ENCODE results near the gene MAP1B.

The MAP1B gene

DNA sequence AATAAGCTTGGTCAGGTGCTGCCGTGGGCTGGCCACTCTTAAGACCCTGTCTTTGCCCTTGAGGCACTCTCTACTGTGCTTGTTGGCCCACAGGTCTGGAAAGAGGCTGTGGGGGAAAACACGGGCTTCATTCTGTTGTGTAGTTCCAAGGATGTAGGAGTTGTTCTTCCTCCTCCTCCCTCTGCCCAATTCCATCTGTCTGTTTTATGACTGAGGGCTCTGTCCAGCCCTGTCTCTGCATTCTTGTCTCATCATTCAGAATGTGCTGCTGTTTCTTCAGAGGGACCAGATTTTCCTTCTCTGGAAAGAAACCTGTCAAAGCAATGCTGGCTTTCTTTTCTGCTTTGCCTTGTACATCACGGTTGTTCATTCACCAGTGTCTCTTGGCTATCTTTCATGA, 84.1 kb downstream of the MAP1B start:
- Histone ChIP-seq H3K79me1 (replicated peaks; ENCODE audit: low read length, poor library complexity, severe bottlenecking) (peaks cover 44% of the 10 kb centered on the region), H4K91ac (ENCODE audit: low read length) (no peak overlapping the region), H2AFZ (ENCODE audit: low read depth, low read length) (no peak overlapping the region), H2BK15ac (ENCODE audit: low read depth, poor library complexity, severe bottlenecking) (no peak overlapping the region), H3K4me3 (ENCODE audit: insufficient read depth in 1 of 2, low read depth in 1 of 2, low read length in 2 of 2) (no peak overlapping the region), H3K4me1 (ENCODE audit: control insufficient read depth, insufficient read depth, low read depth, low read length) (no peaks in the 10 kb centered on the region), H2AK5ac (ENCODE audit: low read length, severe bottlenecking) (no peak overlapping the region), H3K27ac (ENCODE audit: low read length, poor library complexity, severe bottlenecking) (no peak overlapping the region), H3K14ac (ENCODE audit: low read length in 2 of 2) (no peak overlapping the region), H4K8ac (ENCODE audit: low read length) (no peak overlapping the region), H3K18ac (ENCODE audit: low read depth in 1 of 2, low read length in 2 of 2) (no peak overlapping the region), H3K27me3 (ENCODE audit: control insufficient read depth in 1 of 2, insufficient read depth in 1 of 2, low read length in 2 of 2) (no peaks in the 10 kb centered on the region), H2BK12ac (ENCODE audit: low read length in 2 of 2) (no peak overlapping the region), H3K9ac (ENCODE audit: low read length) (peak overlapping the region; percentile 2), H3K36me3 (ENCODE audit: control insufficient read depth in 1 of 2, insufficient read depth in 2 of 2, low read depth in 1 of 2, low read length in 2 of 2) (peaks cover 34 to 96% of the 10 kb centered on the region in 2 experiments), H3K23ac (ENCODE audit: low read length in 2 of 2) (no peak overlapping the region), H3K9me3 (ENCODE audit: control insufficient read depth, low read length) (no peaks in the 10 kb centered on the region), H2BK5ac (ENCODE audit: low read depth, low read length, poor library complexity, severe bottlenecking) (no peak overlapping the region), H3K4ac (ENCODE audit: low read depth in 1 of 2, low read length in 2 of 2) (no peak overlapping the region), H3K4me2 (ENCODE audit: low read length, poor library complexity, severe bottlenecking) (no peak overlapping the region), H2BK120ac (ENCODE audit: low read depth, low read length) (no peak overlapping the region)
- 96% methylated on average over 3 of the region's 3 CpGs for WGBS
- no peak for DNase-seq

DNA sequence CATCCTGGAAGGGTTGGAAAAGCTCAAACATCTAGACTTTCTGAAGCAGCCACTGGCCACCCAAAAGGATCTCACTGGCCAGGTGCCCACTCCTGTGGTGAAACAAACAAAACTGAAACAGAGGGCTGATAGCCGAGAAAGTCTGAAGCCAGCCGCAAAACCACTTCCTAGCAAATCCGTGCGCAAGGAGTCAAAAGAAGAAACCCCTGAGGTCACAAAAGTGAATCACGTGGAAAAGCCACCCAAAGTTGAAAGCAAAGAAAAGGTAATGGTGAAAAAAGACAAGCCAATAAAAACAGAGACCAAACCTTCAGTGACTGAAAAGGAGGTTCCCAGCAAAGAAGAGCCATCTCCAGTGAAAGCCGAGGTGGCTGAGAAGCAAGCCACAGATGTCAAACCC, 87.6 kb downstream of the MAP1B start:
- no peak overlapping the region for H4K8ac ChIP-seq (ENCODE audit: low read length)
- no peaks in the 10 kb centered on the region for H3K9me3 ChIP-seq (ENCODE audit: control insufficient read depth, low read length)
- H2BK15ac ChIP-seq (ENCODE audit: low read depth, poor library complexity, severe bottlenecking): no peak overlapping the region
- no peak overlapping the region for H3K4ac ChIP-seq (ENCODE audit: low read depth in 1 of 2, low read length in 2 of 2)
- no peak for DNase-seq
- no peak overlapping the region for H2BK120ac ChIP-seq (ENCODE audit: low read depth, low read length)
- H3K79me1 ChIP-seq (replicated peaks; ENCODE audit: low read length, poor library complexity, severe bottlenecking): peaks cover 56% of the 10 kb centered on the region
- H2AK5ac ChIP-seq (ENCODE audit: low read length, severe bottlenecking): no peak overlapping the region
- no peak overlapping the region for H4K91ac ChIP-seq (ENCODE audit: low read length)
- H3K18ac ChIP-seq (ENCODE audit: low read depth in 1 of 2, low read length in 2 of 2): no peak overlapping the region
- H3K14ac ChIP-seq (ENCODE audit: low read length in 2 of 2): no peak overlapping the region
- H3K36me3 ChIP-seq (ENCODE audit: control insufficient read depth in 1 of 2, insufficient read depth in 2 of 2, low read depth in 1 of 2, low read length in 2 of 2): peaks cover 51 to 98% of the 10 kb centered on the region in 2 experiments
- H2BK5ac ChIP-seq (ENCODE audit: low read depth, low read length, poor library complexity, severe bottlenecking): no peak overlapping the region
- no peak overlapping the region for H2AFZ ChIP-seq (ENCODE audit: low read depth, low read length)
- no peaks in the 10 kb centered on the region for H3K27me3 ChIP-seq (ENCODE audit: control insufficient read depth in 1 of 2, insufficient read depth in 1 of 2, low read length in 2 of 2)
- H3K23ac ChIP-seq (ENCODE audit: low read length in 2 of 2): no peak overlapping the region
- H3K27ac ChIP-seq (ENCODE audit: low read length, poor library complexity, severe bottlenecking): no peak overlapping the region
- no peak overlapping the region for H3K9ac ChIP-seq (ENCODE audit: low read length)
- no peak overlapping the region for H2BK12ac ChIP-seq (ENCODE audit: low read length in 2 of 2)
- no peak overlapping the region for H3K4me2 ChIP-seq (ENCODE audit: low read length, poor library complexity, severe bottlenecking)
- 97% methylated on average over 6 of the region's 6 CpGs for WGBS
- H3K4me3 ChIP-seq (ENCODE audit: insufficient read depth in 1 of 2, low read depth in 1 of 2, low read length in 2 of 2): no peak overlapping the region
- no peaks in the 10 kb centered on the region for H3K4me1 ChIP-seq (ENCODE audit: control insufficient read depth, insufficient read depth, low read depth, low read length)

DNA sequence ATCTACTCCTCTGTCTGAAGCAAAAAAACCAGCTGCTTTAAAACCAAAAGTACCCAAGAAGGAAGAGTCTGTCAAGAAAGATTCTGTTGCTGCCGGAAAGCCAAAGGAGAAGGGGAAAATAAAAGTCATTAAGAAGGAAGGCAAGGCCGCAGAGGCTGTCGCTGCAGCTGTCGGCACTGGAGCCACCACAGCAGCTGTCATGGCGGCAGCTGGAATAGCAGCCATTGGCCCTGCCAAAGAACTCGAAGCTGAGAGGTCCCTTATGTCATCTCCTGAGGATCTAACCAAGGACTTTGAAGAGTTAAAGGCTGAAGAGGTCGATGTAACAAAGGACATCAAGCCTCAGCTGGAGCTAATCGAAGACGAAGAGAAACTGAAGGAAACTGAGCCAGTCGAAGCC, 88.3 kb downstream of the MAP1B start:
- Histone ChIP-seq H3K27me3 (ENCODE audit: control insufficient read depth in 1 of 2, insufficient read depth in 1 of 2, low read length in 2 of 2) (no peaks in the 10 kb centered on the region), H2BK15ac (ENCODE audit: low read depth, poor library complexity, severe bottlenecking) (no peak overlapping the region), H2AFZ (ENCODE audit: low read depth, low read length) (no peak overlapping the region), H4K8ac (ENCODE audit: low read length) (no peak overlapping the region), H3K36me3 (ENCODE audit: control insufficient read depth in 1 of 2, insufficient read depth in 2 of 2, low read depth in 1 of 2, low read length in 2 of 2) (peaks cover 58 to 98% of the 10 kb centered on the region in 2 experiments), H3K23ac (ENCODE audit: low read length in 2 of 2) (no peak overlapping the region), H3K4me2 (ENCODE audit: low read length, poor library complexity, severe bottlenecking) (no peak overlapping the region), H2BK12ac (ENCODE audit: low read length in 2 of 2) (no peak overlapping the region), H3K4me1 (ENCODE audit: control insufficient read depth, insufficient read depth, low read depth, low read length) (no peaks in the 10 kb centered on the region), H4K91ac (ENCODE audit: low read length) (no peak overlapping the region), H3K4ac (ENCODE audit: low read depth in 1 of 2, low read length in 2 of 2) (no peak overlapping the region), H3K4me3 (ENCODE audit: insufficient read depth in 1 of 2, low read depth in 1 of 2, low read length in 2 of 2) (no peak overlapping the region), H2BK5ac (ENCODE audit: low read depth, low read length, poor library complexity, severe bottlenecking) (no peak overlapping the region), H3K14ac (ENCODE audit: low read length in 2 of 2) (no peak overlapping the region), H3K27ac (ENCODE audit: low read length, poor library complexity, severe bottlenecking) (no peak overlapping the region), H3K79me1 (replicated peaks; ENCODE audit: low read length, poor library complexity, severe bottlenecking) (peaks cover 61% of the 10 kb centered on the region), H3K9ac (ENCODE audit: low read length) (no peak overlapping the region), H3K18ac (ENCODE audit: low read depth in 1 of 2, low read length in 2 of 2) (no peak overlapping the region), H2BK120ac (ENCODE audit: low read depth, low read length) (no peak overlapping the region), H2AK5ac (ENCODE audit: low read length, severe bottlenecking) (no peak overlapping the region), H3K9me3 (ENCODE audit: control insufficient read depth, low read length) (no peaks in the 10 kb centered on the region)
- DNase-seq: no peak
- WGBS: 98% methylated on average over 10 of the region's 10 CpGs

DNA sequence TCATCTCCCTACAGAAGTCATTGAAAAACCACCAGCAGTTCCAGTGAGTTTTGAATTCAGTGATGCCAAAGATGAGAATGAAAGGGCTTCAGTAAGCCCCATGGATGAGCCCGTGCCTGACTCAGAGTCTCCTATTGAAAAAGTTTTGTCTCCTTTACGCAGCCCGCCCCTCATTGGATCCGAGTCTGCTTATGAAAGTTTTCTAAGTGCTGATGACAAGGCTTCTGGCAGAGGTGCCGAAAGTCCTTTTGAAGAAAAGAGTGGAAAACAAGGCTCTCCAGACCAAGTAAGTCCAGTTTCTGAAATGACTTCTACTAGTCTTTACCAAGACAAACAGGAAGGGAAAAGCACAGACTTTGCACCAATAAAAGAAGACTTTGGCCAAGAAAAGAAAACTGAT, 90.1 kb downstream of the MAP1B start:
- Histone ChIP-seq H2AFZ (ENCODE audit: low read depth, low read length) (no peak overlapping the region), H3K18ac (ENCODE audit: low read depth in 1 of 2, low read length in 2 of 2) (no peak overlapping the region), H4K91ac (ENCODE audit: low read length) (no peak overlapping the region), H3K4me2 (ENCODE audit: low read length, poor library complexity, severe bottlenecking) (no peak overlapping the region), H3K9me3 (ENCODE audit: control insufficient read depth, low read length) (no peaks in the 10 kb centered on the region), H2BK5ac (ENCODE audit: low read depth, low read length, poor library complexity, severe bottlenecking) (no peak overlapping the region), H3K4me1 (ENCODE audit: control insufficient read depth, insufficient read depth, low read depth, low read length) (no peaks in the 10 kb centered on the region), H4K8ac (ENCODE audit: low read length) (no peak overlapping the region), H3K27ac (ENCODE audit: low read length, poor library complexity, severe bottlenecking) (no peak overlapping the region), H3K14ac (ENCODE audit: low read length in 2 of 2) (no peak overlapping the region), H3K79me1 (replicated peaks; ENCODE audit: low read length, poor library complexity, severe bottlenecking) (peaks cover 58% of the 10 kb centered on the region), H2BK12ac (ENCODE audit: low read length in 2 of 2) (no peak overlapping the region), H3K9ac (ENCODE audit: low read length) (no peak overlapping the region), H3K27me3 (ENCODE audit: control insufficient read depth in 1 of 2, insufficient read depth in 1 of 2, low read length in 2 of 2) (no peaks in the 10 kb centered on the region), H2BK15ac (ENCODE audit: low read depth, poor library complexity, severe bottlenecking) (no peak overlapping the region), H2AK5ac (ENCODE audit: low read length, severe bottlenecking) (no peak overlapping the region), H2BK120ac (ENCODE audit: low read depth, low read length) (no peak overlapping the region), H3K4ac (ENCODE audit: low read depth in 1 of 2, low read length in 2 of 2) (no peak overlapping the region), H3K4me3 (ENCODE audit: insufficient read depth in 1 of 2, low read depth in 1 of 2, low read length in 2 of 2) (no peak overlapping the region), H3K23ac (ENCODE audit: low read length in 2 of 2) (no peak overlapping the region), H3K36me3 (ENCODE audit: control insufficient read depth in 1 of 2, insufficient read depth in 2 of 2, low read depth in 1 of 2, low read length in 2 of 2) (peaks cover 61 to 99% of the 10 kb centered on the region in 2 experiments)
- WGBS: 98% methylated on average over 5 of the region's 5 CpGs
- no peak for DNase-seq

All from mesenchymal stem cell (in vitro differentiated cells and primary cell).